ENCODE measurements around the gene KCNMA1. TPM values are rescaled to one million over a fixed set of nuclear protein-coding genes. Genes with fewer than 3 reads are reported as not detected.
"Not testable (repeated sequence)": the region's sequence is repeated elsewhere in the genome, so short reads cannot be mapped to it uniquely, and the experiment has no call there.

The KCNMA1 gene
- polyA plus RNA-seq, 1 experiment: 21.4 TPM

DNA sequence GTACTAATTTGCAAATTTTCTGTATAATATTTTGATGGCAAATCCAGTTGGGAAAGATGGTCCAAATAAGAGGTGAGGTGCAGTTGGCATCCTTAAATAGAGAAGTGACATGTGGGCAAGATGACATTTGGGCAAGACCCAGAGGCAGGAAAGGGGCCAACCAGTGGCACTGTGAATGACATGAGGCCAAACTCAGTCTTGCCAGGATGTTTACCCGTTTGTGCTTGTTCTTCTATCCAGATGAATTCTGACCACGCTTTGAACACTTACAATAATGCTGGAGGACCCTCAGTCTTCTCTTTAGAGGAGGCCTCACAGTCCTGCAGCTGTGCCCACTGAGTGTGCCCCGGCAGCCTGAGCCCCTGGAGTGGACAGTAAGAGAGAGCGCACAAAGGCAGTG lies 45.1 kb downstream of the KCNMA1 start:
- H3K36me3 ChIP-seq (ENCODE audit: control insufficient read depth, insufficient read depth, low read length): no peaks in the 10 kb centered on the region
- no peak for DNase-seq (ENCODE audit: low read depth)
- H3K27me3 ChIP-seq (ENCODE audit: control insufficient read depth, insufficient read depth, low read length): no peaks in the 10 kb centered on the region
- ChIA-PET CTCF (no interaction called here), POLR2A (no interaction called here)
- no peak overlapping the region for H3K4me3 ChIP-seq (ENCODE audit: low read depth, low read length)
- TF ChIP-seq, protein P1, sequence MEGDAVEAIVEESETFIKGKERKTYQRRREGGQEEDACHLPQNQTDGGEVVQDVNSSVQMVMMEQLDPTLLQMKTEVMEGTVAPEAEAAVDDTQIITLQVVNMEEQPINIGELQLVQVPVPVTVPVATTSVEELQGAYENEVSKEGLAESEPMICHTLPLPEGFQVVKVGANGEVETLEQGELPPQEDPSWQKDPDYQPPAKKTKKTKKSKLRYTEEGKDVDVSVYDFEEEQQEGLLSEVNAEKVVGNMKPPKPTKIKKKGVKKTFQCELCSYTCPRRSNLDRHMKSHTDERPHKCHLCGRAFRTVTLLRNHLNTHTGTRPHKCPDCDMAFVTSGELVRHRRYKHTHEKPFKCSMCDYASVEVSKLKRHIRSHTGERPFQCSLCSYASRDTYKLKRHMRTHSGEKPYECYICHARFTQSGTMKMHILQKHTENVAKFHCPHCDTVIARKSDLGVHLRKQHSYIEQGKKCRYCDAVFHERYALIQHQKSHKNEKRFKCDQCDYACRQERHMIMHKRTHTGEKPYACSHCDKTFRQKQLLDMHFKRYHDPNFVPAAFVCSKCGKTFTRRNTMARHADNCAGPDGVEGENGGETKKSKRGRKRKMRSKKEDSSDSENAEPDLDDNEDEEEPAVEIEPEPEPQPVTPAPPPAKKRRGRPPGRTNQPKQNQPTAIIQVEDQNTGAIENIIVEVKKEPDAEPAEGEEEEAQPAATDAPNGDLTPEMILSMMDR (IDR thresholded peaks at IDR 0.05; ENCODE audit: insufficient read depth, low read depth, low read length): no peak

DNA sequence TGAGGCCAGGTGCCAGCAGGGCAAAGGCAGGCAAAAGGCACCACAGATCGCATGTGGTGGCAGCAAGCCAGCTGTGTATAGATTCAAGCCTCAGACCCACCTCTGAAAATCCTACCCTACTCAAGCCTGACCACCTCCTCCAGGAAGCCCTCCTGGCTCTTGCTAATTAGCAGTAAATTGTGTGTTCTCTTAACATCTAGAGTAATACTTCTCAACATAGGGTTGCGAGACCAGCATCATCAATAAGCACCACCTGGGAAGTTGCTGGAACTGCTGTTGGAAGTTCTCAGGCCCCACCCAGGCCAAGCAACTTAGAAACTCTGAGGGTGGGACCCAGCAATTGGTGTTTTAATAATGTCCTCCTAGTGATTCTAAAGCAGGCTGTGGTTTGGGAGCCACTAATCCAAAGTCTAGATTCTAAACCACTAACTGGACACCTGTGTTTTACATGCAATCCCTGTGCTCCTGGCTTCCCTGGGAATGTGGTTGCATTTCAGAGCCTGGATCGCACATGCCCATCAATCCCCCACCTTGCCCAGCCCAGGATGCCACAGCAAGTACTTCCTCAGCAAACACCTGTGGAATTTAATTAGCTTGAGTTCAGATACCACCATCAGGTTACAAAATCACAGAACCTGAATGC lies 46.2 kb downstream of the KCNMA1 start:
- Histone ChIP-seq H3K4me3 (ENCODE audit: low read depth, low read length) (no peak overlapping the region), H3K27me3 (ENCODE audit: control insufficient read depth, insufficient read depth, low read length) (no peaks in the 10 kb centered on the region), H3K36me3 (ENCODE audit: control insufficient read depth, insufficient read depth, low read length) (no peaks in the 10 kb centered on the region)
- TF ChIP-seq, protein P1 (IDR thresholded peaks at IDR 0.05; ENCODE audit: insufficient read depth, low read depth, low read length): no peak
- POLR2A ChIA-PET: no interaction called here
- CTCF ChIA-PET: no interaction called here
- no peak for DNase-seq (ENCODE audit: low read depth)

DNA sequence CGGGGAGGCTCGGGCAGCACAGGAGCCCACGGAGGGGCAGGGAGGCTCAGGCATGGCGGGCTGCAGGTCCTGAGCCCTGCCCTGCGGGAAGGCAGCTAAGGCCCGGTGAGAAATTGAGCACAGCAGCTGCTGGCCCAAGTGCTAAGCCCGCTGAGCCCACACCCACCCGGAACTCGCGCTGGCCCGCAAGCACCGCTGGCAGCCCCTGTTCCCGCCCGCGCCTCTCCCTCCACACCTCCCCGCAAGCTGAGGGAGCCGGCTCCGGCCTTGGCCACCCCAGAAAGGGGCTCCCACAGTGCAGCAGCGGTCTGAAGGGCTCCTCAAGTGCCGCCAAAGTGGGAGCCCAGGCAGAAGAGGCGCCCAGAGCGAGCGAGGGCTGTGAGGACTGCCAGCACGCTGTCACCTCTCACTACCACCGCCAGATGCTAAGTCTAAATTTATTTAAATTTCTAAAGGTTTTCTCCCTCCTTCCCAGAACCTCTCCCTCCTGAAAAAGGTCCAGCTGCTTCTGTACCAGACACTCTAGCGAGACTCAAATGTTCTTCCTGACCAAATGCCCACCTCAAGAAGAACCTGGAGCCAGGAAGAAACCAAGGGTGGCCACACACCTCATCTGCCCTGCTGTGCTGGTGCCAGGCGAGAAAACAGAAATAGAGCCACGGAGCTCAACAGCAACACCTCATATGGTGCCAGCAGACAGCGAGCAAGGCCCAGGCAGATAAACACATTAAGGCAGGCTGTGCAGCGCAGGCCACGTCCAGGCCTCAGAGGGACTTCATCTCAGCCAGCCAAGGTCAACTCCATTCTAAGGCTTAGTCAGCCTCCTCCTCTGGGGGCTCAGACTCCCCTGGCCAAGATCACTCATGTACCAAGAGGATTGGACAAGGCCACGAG lies 47.0 kb downstream of the KCNMA1 start:
- ChIA-PET CTCF (no interaction called here), POLR2A (no interaction called here)
- no peaks in the 10 kb centered on the region for H3K36me3 ChIP-seq (ENCODE audit: control insufficient read depth, insufficient read depth, low read length)
- TF ChIP-seq, protein P1 (IDR thresholded peaks at IDR 0.05; ENCODE audit: insufficient read depth, low read depth, low read length): no peak
- no peak overlapping the region for H3K4me3 ChIP-seq (ENCODE audit: low read depth, low read length)
- DNase-seq (ENCODE audit: low read depth): no peak
- no peaks in the 10 kb centered on the region for H3K27me3 ChIP-seq (ENCODE audit: control insufficient read depth, insufficient read depth, low read length)

DNA sequence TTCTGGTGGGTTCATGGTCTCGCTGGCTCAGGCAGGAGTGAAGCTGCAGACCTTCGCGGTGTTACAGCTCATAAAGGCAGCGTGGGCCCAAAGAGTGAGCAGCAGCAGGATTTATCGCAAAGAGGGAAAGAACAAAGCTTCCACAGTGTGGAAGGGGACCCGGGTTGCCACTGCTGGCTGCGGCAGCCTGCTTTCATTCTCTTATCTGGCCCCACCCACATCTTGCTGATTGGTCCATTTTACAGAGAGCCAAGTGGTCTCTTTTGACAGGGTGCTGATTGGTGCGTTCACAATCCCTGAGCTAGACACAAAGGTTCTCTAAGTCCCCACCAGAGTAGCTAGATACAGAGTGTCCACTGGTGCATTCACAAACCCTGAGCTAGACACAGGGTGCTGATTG lies 47.9 kb downstream of the KCNMA1 start:
- DNase-seq (ENCODE audit: low read depth); POLR2A ChIA-PET; H3K4me3 ChIP-seq (ENCODE audit: low read depth, low read length); H3K36me3 ChIP-seq (ENCODE audit: control insufficient read depth, insufficient read depth, low read length); H3K27me3 ChIP-seq (ENCODE audit: control insufficient read depth, insufficient read depth, low read length); CTCF ChIA-PET: not testable (repeated sequence)

DNA sequence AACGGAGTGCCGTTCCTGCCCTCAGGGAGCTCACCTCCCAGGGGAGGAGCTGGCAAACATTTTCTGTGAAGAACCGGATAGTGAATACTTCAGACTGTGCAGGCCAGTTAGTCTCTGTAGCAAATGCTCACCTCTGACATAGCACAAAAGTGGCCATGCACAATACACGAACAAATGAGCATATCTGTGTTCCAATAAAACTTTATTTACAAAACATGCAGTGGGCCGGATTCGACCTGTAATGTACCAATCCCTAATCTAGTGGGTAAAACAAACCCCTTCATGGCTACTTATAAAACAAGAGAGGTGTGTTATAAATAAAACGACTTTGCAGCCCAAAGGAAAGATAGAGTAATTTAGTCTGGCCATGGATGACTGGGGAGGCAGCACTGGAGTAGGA lies 48.7 kb downstream of the KCNMA1 start:
- TF ChIP-seq, protein P1 (IDR thresholded peaks at IDR 0.05; ENCODE audit: insufficient read depth, low read depth, low read length): no peak
- no peak for DNase-seq (ENCODE audit: low read depth)
- CTCF ChIA-PET: no interaction called here
- H3K36me3 ChIP-seq (ENCODE audit: control insufficient read depth, insufficient read depth, low read length): no peaks in the 10 kb centered on the region
- no peaks in the 10 kb centered on the region for H3K27me3 ChIP-seq (ENCODE audit: control insufficient read depth, insufficient read depth, low read length)
- POLR2A ChIA-PET: no interaction called here
- no peak overlapping the region for H3K4me3 ChIP-seq (ENCODE audit: low read depth, low read length)
